Esophagus muscularis mucosa (tissue), 4 donors: ENCODE results near the gene C2orf69. TPM values are rescaled to one million over a fixed set of nuclear protein-coding genes. Genes with fewer than 3 reads are reported as not detected.

ENCODE experiments used
- DNase-seq: peaks from one replicate; pipeline ENCODE4 v3.0.0-alpha.2; 2017; ENCODE audit errors: extremely low spot score
- H3K27ac ChIP-seq, 4 donors: fragments of 200-600 bp; sonication (generic); replicated peaks in 1 of 4; 1 replicate in 3 of 4; 2 replicates in 1 of 4; pipeline ENCODE4 v1.5.1; 2016 to 2019; ENCODE audit warnings: mild to moderate bottlenecking in 1 of 4
- H3K27me3 ChIP-seq, 4 donors: fragments of 200-600 bp; sonication (generic); one replicate each; pipeline versions ENCODE4 v1.5.1 to v1.6.0; 2016 to 2019
- H3K36me3 ChIP-seq, 4 donors: fragments of 200-600 bp; sonication (generic); one replicate each; pipeline ENCODE4 v1.5.1; 2016 to 2019
- H3K4me1 ChIP-seq, 4 donors: fragments of 200-600 bp; sonication (generic); one replicate each; pipeline ENCODE4 v1.5.1; 2016 to 2019
- H3K4me3 ChIP-seq, 4 donors: fragments of 200-600 bp; sonication (generic); 1 replicate in 2 of 4; 2 replicates in 2 of 4; pipeline ENCODE4 v1.5.1; 2016 to 2019; ENCODE audit warnings: mild to moderate bottlenecking in 4 of 4, moderate library complexity in 1 of 4
- H3K9me3 ChIP-seq, 4 donors: fragments of 200-600 bp; sonication (generic); 1 replicate in 3 of 4; 2 replicates in 1 of 4; pipeline ENCODE4 v1.5.1; 2016 to 2019
- CTCF ChIP-seq, 3 experiments: fragments of 200-600 bp in 2 of 3; fragments of 450-650 bp in 1 of 3; sonication (generic) in 2 of 3; IDR thresholded peaks; one replicate each; pipeline ENCODE4 v1.5.1; 2017 to 2019; ENCODE audit warnings: antibody characterized with exemption in 3 of 3, mild to moderate bottlenecking in 2 of 3, moderate library complexity in 1 of 3
- EP300 ChIP-seq: sonication (generic); formaldehyde crosslinking; IDR thresholded peaks from one replicate; pipeline ENCODE4 v1.6.1; 2017; ENCODE audit warnings: antibody characterized with exemption
- POLR2A ChIP-seq: fragments of 450-650 bp; IDR thresholded peaks from one replicate; pipeline ENCODE4 v1.6.1; 2017; ENCODE audit warnings: antibody characterized with exemption, moderate library complexity, mild to moderate bottlenecking, low read depth
- POLR2AphosphoS5 ChIP-seq, 2 donors: sonication (generic); formaldehyde crosslinking; IDR thresholded peaks; one replicate each; pipeline ENCODE4 v1.6.1; 2017; ENCODE audit warnings: antibody characterized with exemption in 2 of 2
- WGBS: methylation state at CpG from one replicate; pipeline ENCODE4 v1.1.5; 2018; 5-methylcytosine and 5-hydroxymethylcytosine counted together
- intact Hi-C: fragments of 100-400 bp; cut with DNase I; formaldehyde crosslinking; loops from one replicate; pipeline ENCODE4 v1.15.1; 2023
- total RNA-seq, 4 donors: library from RNA; depleted of rRNA; stranded (reverse); fragments of >200 nt; gene quantifications; one replicate each; pipeline versions ENCODE4 v1.1.0 to v1.2.1, GENCODE V29; 2016

The C2orf69 gene
- total RNA-seq, 4 donors from 2014 or later: 10.4 to 15.0 (median 12.0) TPM

- no peak for DNase-seq
- Histone ChIP-seq H3K36me3 (no peaks in the 10 kb centered on the region), H3K27me3 (no peaks in the 10 kb centered on the region), H3K4me3 (no peak overlapping the region), H3K27ac (no peak overlapping the region), H3K9me3 (peaks cover 0 to 5% (median 2%) of the 10 kb centered on the region in 4 donors), H3K4me1 (no peaks in the 10 kb centered on the region)
- intact Hi-C loops: no loop called here
- 86% methylated on average over 1 of the region's 1 CpG for WGBS
- no peak for TF ChIP-seq CTCF (IDR thresholded peaks at IDR 0.05)
Measured at GRCh38 chr2:199869227-199869541, 41.9 kb upstream of the C2orf69 start.

- Histone ChIP-seq H3K36me3 (no peaks in the 10 kb centered on the region), H3K4me3 (no peak overlapping the region), H3K27ac (no peak overlapping the region), H3K27me3 (no peaks in the 10 kb centered on the region), H3K9me3 (peaks cover 0 to 10% (median 2%) of the 10 kb centered on the region in 4 donors), H3K4me1 (no peaks in the 10 kb centered on the region)
- TF ChIP-seq POLR2AphosphoS5 (IDR thresholded peaks at IDR 0.05) (no peak), POLR2A (no peak), EP300 (no peak), CTCF (IDR thresholded peaks at IDR 0.05) (no peak)
- DNase-seq: no peak
- intact Hi-C loops: no loop called here
- WGBS: 67% methylated on average over 1 of the region's 1 CpG
Measured at GRCh38 chr2:199869653-199870052, 41.4 kb upstream of the C2orf69 start.

- H3K27me3 ChIP-seq: no peaks in the 10 kb centered on the region
- no peak overlapping the region for H3K27ac ChIP-seq
- DNase-seq: no peak
- H3K4me3 ChIP-seq: no peak overlapping the region
- H3K36me3 ChIP-seq: no peaks in the 10 kb centered on the region
- no peak for TF ChIP-seq CTCF (IDR thresholded peaks at IDR 0.05)
- TF ChIP-seq EP300: no peak
- no peak for TF ChIP-seq POLR2AphosphoS5 (IDR thresholded peaks at IDR 0.05)
- no peak for TF ChIP-seq POLR2A
- no peaks in the 10 kb centered on the region for H3K4me1 ChIP-seq
- 17% methylated on average over 1 of the region's 1 CpG for WGBS
- H3K9me3 ChIP-seq: peaks cover 0 to 13% (median 2%) of the 10 kb centered on the region in 4 donors
- intact Hi-C loops: no loop called here
Measured at GRCh38 chr2:199870581-199870980, 40.5 kb upstream of the C2orf69 start.

- Histone ChIP-seq H3K9me3 (peaks cover 0 to 13% (median 6%) of the 10 kb centered on the region in 4 donors), H3K4me1 (no peaks in the 10 kb centered on the region), H3K27ac (no peak overlapping the region), H3K27me3 (no peaks in the 10 kb centered on the region), H3K36me3 (no peaks in the 10 kb centered on the region), H3K4me3 (no peak overlapping the region)
- DNase-seq: no peak
- no peak for TF ChIP-seq POLR2AphosphoS5 (IDR thresholded peaks at IDR 0.05)
- no peak for TF ChIP-seq EP300
- TF ChIP-seq POLR2A: no peak
- no peak for TF ChIP-seq CTCF (IDR thresholded peaks at IDR 0.05)
- intact Hi-C loops: no loop called here
- WGBS: 94% methylated on average over 1 of the region's 1 CpG
Measured at GRCh38 chr2:199874209-199874608, 36.9 kb upstream of the C2orf69 start.

GRCh38 chr2:199875400-199875799 is 35.7 kb upstream of the C2orf69 start:
- H3K36me3 ChIP-seq: no peaks in the 10 kb centered on the region
- H3K4me3 ChIP-seq: no peak overlapping the region
- intact Hi-C loops: no loop called here
- H3K27me3 ChIP-seq: no peaks in the 10 kb centered on the region
- 84% methylated on average over 1 of the region's 1 CpG for WGBS
- TF ChIP-seq POLR2AphosphoS5 (IDR thresholded peaks at IDR 0.05) (no peak), EP300 (no peak), CTCF (IDR thresholded peaks at IDR 0.05) (no peak), POLR2A (no peak)
- DNase-seq: no peak
- H3K27ac ChIP-seq: no peak overlapping the region
- no peaks in the 10 kb centered on the region for H3K4me1 ChIP-seq
- H3K9me3 ChIP-seq: peaks cover 0 to 13% (median 6%) of the 10 kb centered on the region in 4 donors
